ENCODE data around the gene KLRC1. TPM values are rescaled to one million over a fixed set of nuclear protein-coding genes. Genes with fewer than 3 reads are reported as not detected.
"Not testable (repeated sequence)": the region's sequence is repeated elsewhere in the genome, so short reads cannot be mapped to it uniquely, and the experiment has no call there.

The KLRC1 gene
- total and polyA plus RNA-seq, 10 of the 15 experiments (the other 5 are each of a cell fraction or from before 2014, with no cell fraction given) = 0.04 to 0.60 (median 0.23) TPM; not detected in 1

DNA sequence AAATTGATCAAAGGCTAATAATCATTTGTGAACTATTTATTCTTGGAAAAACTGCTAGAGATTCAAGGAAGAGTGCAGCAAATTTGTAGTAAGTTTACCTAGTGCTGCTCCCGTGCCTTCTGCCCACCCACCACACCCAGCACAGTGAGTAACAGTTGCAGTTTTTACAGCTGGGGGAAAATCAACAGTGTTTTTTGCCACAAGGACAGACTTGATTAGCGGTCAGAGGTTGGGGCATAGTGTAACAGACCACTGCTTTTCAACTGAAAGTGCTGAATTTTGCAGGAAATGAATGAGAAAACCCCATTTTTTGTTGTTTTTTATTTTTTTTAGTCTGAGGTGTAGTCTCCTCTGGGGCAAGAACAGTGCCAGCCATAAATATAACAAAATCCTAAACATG lies 55.9 kb downstream of the KLRC1 start (continued):
- TF ChIP-seq KDM1A (IDR thresholded peaks at IDR 0.05; ENCODE audit: borderline replicate concordance) (no peak), GATAD2B (conservative IDR thresholded peaks at IDR 0.05; ENCODE audit: low read depth) (no peak), STAT1 (conservative IDR thresholded peaks at IDR 0.05) (no peak), TCF12 (IDR thresholded peaks at IDR 0.05; ENCODE audit: low read depth, low read length) (no peak), RB1 (IDR thresholded peaks at IDR 0.05; ENCODE audit: borderline replicate concordance) (no peak), CREB1 (IDR thresholded peaks at IDR 0.05; ENCODE audit: low read depth) (no peak), SRF (IDR thresholded peaks at IDR 0.05; ENCODE audit: low read depth in 2 of 2, low read length in 2 of 2) (no peak)
- TF ChIP-seq, protein P1, sequence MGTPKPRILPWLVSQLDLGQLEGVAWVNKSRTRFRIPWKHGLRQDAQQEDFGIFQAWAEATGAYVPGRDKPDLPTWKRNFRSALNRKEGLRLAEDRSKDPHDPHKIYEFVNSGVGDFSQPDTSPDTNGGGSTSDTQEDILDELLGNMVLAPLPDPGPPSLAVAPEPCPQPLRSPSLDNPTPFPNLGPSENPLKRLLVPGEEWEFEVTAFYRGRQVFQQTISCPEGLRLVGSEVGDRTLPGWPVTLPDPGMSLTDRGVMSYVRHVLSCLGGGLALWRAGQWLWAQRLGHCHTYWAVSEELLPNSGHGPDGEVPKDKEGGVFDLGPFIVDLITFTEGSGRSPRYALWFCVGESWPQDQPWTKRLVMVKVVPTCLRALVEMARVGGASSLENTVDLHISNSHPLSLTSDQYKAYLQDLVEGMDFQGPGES (IDR thresholded peaks at IDR 0.05) = no peak
- TF ChIP-seq, protein P2, sequence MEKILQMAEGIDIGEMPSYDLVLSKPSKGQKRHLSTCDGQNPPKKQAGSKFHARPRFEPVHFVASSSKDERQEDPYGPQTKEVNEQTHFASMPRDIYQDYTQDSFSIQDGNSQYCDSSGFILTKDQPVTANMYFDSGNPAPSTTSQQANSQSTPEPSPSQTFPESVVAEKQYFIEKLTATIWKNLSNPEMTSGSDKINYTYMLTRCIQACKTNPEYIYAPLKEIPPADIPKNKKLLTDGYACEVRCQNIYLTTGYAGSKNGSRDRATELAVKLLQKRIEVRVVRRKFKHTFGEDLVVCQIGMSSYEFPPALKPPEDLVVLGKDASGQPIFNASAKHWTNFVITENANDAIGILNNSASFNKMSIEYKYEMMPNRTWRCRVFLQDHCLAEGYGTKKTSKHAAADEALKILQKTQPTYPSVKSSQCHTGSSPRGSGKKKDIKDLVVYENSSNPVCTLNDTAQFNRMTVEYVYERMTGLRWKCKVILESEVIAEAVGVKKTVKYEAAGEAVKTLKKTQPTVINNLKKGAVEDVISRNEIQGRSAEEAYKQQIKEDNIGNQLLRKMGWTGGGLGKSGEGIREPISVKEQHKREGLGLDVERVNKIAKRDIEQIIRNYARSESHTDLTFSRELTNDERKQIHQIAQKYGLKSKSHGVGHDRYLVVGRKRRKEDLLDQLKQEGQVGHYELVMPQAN (conservative IDR thresholded peaks at IDR 0.05) = no peak

DNA sequence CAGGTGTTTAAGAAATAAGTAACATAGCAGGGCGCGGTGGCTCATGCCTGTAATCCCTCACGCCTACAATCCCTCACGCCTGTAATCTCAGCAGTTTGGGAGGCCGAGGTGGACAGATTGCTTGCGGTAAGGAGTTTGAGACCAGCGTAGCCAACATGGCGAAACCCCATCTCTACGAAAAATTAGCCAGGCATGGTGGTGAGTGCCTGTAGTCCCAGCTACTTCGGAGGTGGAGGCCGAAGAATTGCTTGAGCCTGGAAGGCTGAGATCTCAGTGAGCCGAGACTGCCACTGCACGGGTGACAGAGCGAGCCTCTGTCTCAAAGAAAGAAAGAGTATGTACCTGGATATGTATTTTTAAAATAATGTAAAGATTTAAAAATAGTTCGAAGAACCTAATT lies 57.0 kb downstream of the KLRC1 start:
- WGBS (ENCODE audit: insufficient coverage, insufficient replicate concordance, low lambda C conversion rate, missing lambda C conversion rate) = 87% methylated on average over 14 of the region's 15 CpGs
- DNase-seq (ENCODE audit: low read depth, low spot score); H3K4me3 ChIP-seq; H3K9me3 ChIP-seq (replicated peaks; ENCODE audit: control insufficient read depth, insufficient read depth, low read length); BruUV-seq (replicated peaks); H3K4me1 ChIP-seq (ENCODE audit: control insufficient read depth, insufficient read depth, low read length); FAIRE-seq; H2AFZ ChIP-seq (ENCODE audit: control insufficient read depth, low read depth, low read length); H4K20me1 ChIP-seq (ENCODE audit: control insufficient read depth, insufficient read depth); H3K27me3 ChIP-seq (replicated peaks in 1 of 2; ENCODE audit: control insufficient read depth in 2 of 2, insufficient read depth in 2 of 2, low read length in 1 of 2); H3K36me3 ChIP-seq (ENCODE audit: control insufficient read depth in 2 of 2, insufficient read depth in 2 of 2, low read length in 1 of 2); H3K9ac ChIP-seq (ENCODE audit: control insufficient read depth, insufficient read depth, low read length); H3K4me2 ChIP-seq (ENCODE audit: control insufficient read depth, insufficient read depth); ATAC-seq; H3K79me2 ChIP-seq (ENCODE audit: control insufficient read depth, insufficient read depth, low read length); in situ Hi-C loops (cut with MboI): not testable (repeated sequence)
- RAD21 ChIA-PET (ENCODE audit: unreplicated experiment) = interaction anchor here (6.7 kb wide), 1 partner anchor 31 kb away, joined by 75 read pairs; no protein-coding TSS in a partner anchor
- POLR2A ChIA-PET = interaction anchor here (3.2 kb wide), 1 partner anchor 31 kb away, joined by 20 read pairs; no protein-coding TSS in a partner anchor
- CTCF ChIA-PET = interaction anchor here (1.5 to 2.0 kb wide), 3 partner anchors 15 to 31 kb away, joined by 5 to 7 read pairs (median 6); no protein-coding TSS in a partner anchor
- H3K27ac ChIP-seq (ENCODE audit: control insufficient read depth, insufficient read depth) = peak overlapping the region; percentile 53; the same call in 1 of the 2 replicates
- SMC1A ChIA-PET (ENCODE audit: uncharacterized antibody, unreplicated experiment) = interaction anchor here (1.0 to 4.1 kb wide), 3 partner anchors 10 to 31 kb away, joined by 4 to 41 read pairs (median 5); no protein-coding TSS in a partner anchor
- intact Hi-C loops (cut with micrococcal nuclease; ENCODE audit: unreplicated experiment) = loop anchor here (10.0 kb wide), 1 partner anchor 279 kb away; the partner anchor contains the start of gene STYK1

Other genes with a start within 250 kb of the KLRC1 start
Only the 7 nearest of the 9 such genes appear.
- gene KLRD1, start 145.5 kb downstream of the KLRC1 start, total RNA-seq (2014; rRNA removed) = under 0.01 TPM in 2 replicates
- gene KLRD1, start 145.5 kb downstream of the KLRC1 start, total RNA-seq (2014; rRNA removed; fragmentation: Illumina TruSeq; extraction: Trizol) = 0.05 TPM in 1 of 2 replicates, not detected in the other
- 0.21 TPM in 1 of 2 replicates, not detected in the other for gene KLRD1, start 145.5 kb downstream of the KLRC1 start, total RNA-seq (2021)
- gene KLRD1, start 145.5 kb downstream of the KLRC1 start, polyA plus RNA-seq (2011; rRNA removed) = 0.39 and 0.50 TPM in 2 replicates
- 0.03 and 0.63 TPM in 2 replicates for gene KLRD1, start 145.5 kb downstream of the KLRC1 start, polyA plus RNA-seq (2014; fragmentation: Illumina TruSeq; extraction: Trizol)
- under 1 TPM; 0.11 to 0.15 TPM for gene KLRD1, start 145.5 kb downstream of the KLRC1 start, polyA plus RNA-seq (2014; fragmentation: Nextera tagmentation; extraction: Ambion mirVana)
- gene KLRD1, start 145.5 kb downstream of the KLRC1 start, polyA plus RNA-seq (2014; rRNA removed) = not detected in 2 replicates
- under 1 TPM in 1 of 2 experiments, not detected in 1; 0.19 TPM for gene KLRD1, start 145.5 kb downstream of the KLRC1 start, polyA plus RNA-seq (2016; fragmentation: Nextera tagmentation; extraction: Ambion mirVana)
- 0.96 and 1.6 TPM in 2 replicates for gene KLRK1, start 63.3 kb downstream of the KLRC1 start, total RNA-seq (2014; rRNA removed)
- 1.0 and 2.4 TPM in 2 replicates for gene KLRK1, start 63.3 kb downstream of the KLRC1 start, total RNA-seq (2014; rRNA removed; fragmentation: Illumina TruSeq; extraction: Trizol)
- gene KLRK1, start 63.3 kb downstream of the KLRC1 start, total RNA-seq (2021) = 0.64 and 1.2 TPM in 2 replicates
- gene KLRK1, start 63.3 kb downstream of the KLRC1 start, polyA plus RNA-seq (2011; rRNA removed) = 0.24 and 0.31 TPM in 2 replicates
- gene KLRK1, start 63.3 kb downstream of the KLRC1 start, polyA plus RNA-seq (2014; fragmentation: Illumina TruSeq; extraction: Trizol) = 1.9 and 2.8 TPM in 2 replicates
- 1 to 10 TPM in 1 of 2 experiments, under 1 TPM in 1; 0.88 to 1.5 TPM for gene KLRK1, start 63.3 kb downstream of the KLRC1 start, polyA plus RNA-seq (2014; fragmentation: Nextera tagmentation; extraction: Ambion mirVana)
- gene KLRK1, start 63.3 kb downstream of the KLRC1 start, polyA plus RNA-seq (2014; rRNA removed) = 0.61 and 2.0 TPM in 2 replicates
- under 1 TPM; 0.27 to 0.28 TPM for gene KLRK1, start 63.3 kb downstream of the KLRC1 start, polyA plus RNA-seq (2016; fragmentation: Nextera tagmentation; extraction: Ambion mirVana)
- not detected in 2 replicates for gene KLRC4, start 43.6 kb downstream of the KLRC1 start, total RNA-seq (2014; rRNA removed)
- not detected in 2 replicates for gene KLRC4, start 43.6 kb downstream of the KLRC1 start, total RNA-seq (2014; rRNA removed; fragmentation: Illumina TruSeq; extraction: Trizol)
- not detected in 2 replicates for gene KLRC4, start 43.6 kb downstream of the KLRC1 start, total RNA-seq (2021)
- gene KLRC4, start 43.6 kb downstream of the KLRC1 start, polyA plus RNA-seq (2011; rRNA removed) = not detected in 2 replicates
- 0.07 TPM in 1 of 2 replicates, not detected in the other for gene KLRC4, start 43.6 kb downstream of the KLRC1 start, polyA plus RNA-seq (2014; fragmentation: Illumina TruSeq; extraction: Trizol)
- gene KLRC4, start 43.6 kb downstream of the KLRC1 start, polyA plus RNA-seq (2014; fragmentation: Nextera tagmentation; extraction: Ambion mirVana) = under 1 TPM in 1 of 2 experiments, not detected in 1; 0.34 TPM
- not detected in 2 replicates for gene KLRC4, start 43.6 kb downstream of the KLRC1 start, polyA plus RNA-seq (2014; rRNA removed)
- not detected for gene KLRC4, start 43.6 kb downstream of the KLRC1 start, polyA plus RNA-seq (2016; fragmentation: Nextera tagmentation; extraction: Ambion mirVana)
- 0.60 TPM in 1 of 2 replicates, not detected in the other for gene KLRC3, start 32.8 kb downstream of the KLRC1 start, total RNA-seq (2014; rRNA removed)
- gene KLRC3, start 32.8 kb downstream of the KLRC1 start, total RNA-seq (2014; rRNA removed; fragmentation: Illumina TruSeq; extraction: Trizol) = 0.22 TPM in 1 of 2 replicates, not detected in the other
- gene KLRC3, start 32.8 kb downstream of the KLRC1 start, total RNA-seq (2021) = not detected in 2 replicates
- not detected in 2 replicates for gene KLRC3, start 32.8 kb downstream of the KLRC1 start, polyA plus RNA-seq (2011; rRNA removed)
- 0.09 TPM in 1 of 2 replicates, not detected in the other for gene KLRC3, start 32.8 kb downstream of the KLRC1 start, polyA plus RNA-seq (2014; fragmentation: Illumina TruSeq; extraction: Trizol)
- gene KLRC3, start 32.8 kb downstream of the KLRC1 start, polyA plus RNA-seq (2014; fragmentation: Nextera tagmentation; extraction: Ambion mirVana) = under 1 TPM in 1 of 2 experiments, not detected in 1; 0.09 TPM
- not detected in 2 replicates for gene KLRC3, start 32.8 kb downstream of the KLRC1 start, polyA plus RNA-seq (2014; rRNA removed)
- not detected for gene KLRC3, start 32.8 kb downstream of the KLRC1 start, polyA plus RNA-seq (2016; fragmentation: Nextera tagmentation; extraction: Ambion mirVana)
- not detected in 2 replicates for gene KLRC2, start 17.4 kb downstream of the KLRC1 start, total RNA-seq (2014; rRNA removed)
- gene KLRC2, start 17.4 kb downstream of the KLRC1 start, total RNA-seq (2014; rRNA removed; fragmentation: Illumina TruSeq; extraction: Trizol) = 0.40 TPM in 1 of 2 replicates, not detected in the other
- 0.43 TPM in 1 of 2 replicates, not detected in the other for gene KLRC2, start 17.4 kb downstream of the KLRC1 start, total RNA-seq (2021)
- 0.19 TPM in 1 of 2 replicates, not detected in the other for gene KLRC2, start 17.4 kb downstream of the KLRC1 start, polyA plus RNA-seq (2011; rRNA removed)
- gene KLRC2, start 17.4 kb downstream of the KLRC1 start, polyA plus RNA-seq (2014; fragmentation: Illumina TruSeq; extraction: Trizol) = 0.15 and 0.51 TPM in 2 replicates
- gene KLRC2, start 17.4 kb downstream of the KLRC1 start, polyA plus RNA-seq (2014; fragmentation: Nextera tagmentation; extraction: Ambion mirVana) = under 1 TPM; 0.16 to 0.20 TPM
- not detected in 2 replicates for gene KLRC2, start 17.4 kb downstream of the KLRC1 start, polyA plus RNA-seq (2014; rRNA removed)
- gene KLRC2, start 17.4 kb downstream of the KLRC1 start, polyA plus RNA-seq (2016; fragmentation: Nextera tagmentation; extraction: Ambion mirVana) = under 1 TPM in 1 of 2 experiments, not detected in 1; 0.35 TPM
- 1.7 and 1.8 TPM in 2 replicates for gene EIF2S3B, start 52.5 kb upstream of the KLRC1 start, total RNA-seq (2014; rRNA removed)
- 1.6 and 1.7 TPM in 2 replicates for gene EIF2S3B, start 52.5 kb upstream of the KLRC1 start, total RNA-seq (2014; rRNA removed; fragmentation: Illumina TruSeq; extraction: Trizol)
- 0.80 and 1.4 TPM in 2 replicates for gene EIF2S3B, start 52.5 kb upstream of the KLRC1 start, total RNA-seq (2021)
- gene EIF2S3B, start 52.5 kb upstream of the KLRC1 start, polyA plus RNA-seq (2011; rRNA removed) = 1.5 and 2.4 TPM in 2 replicates
- gene EIF2S3B, start 52.5 kb upstream of the KLRC1 start, polyA plus RNA-seq (2014; fragmentation: Illumina TruSeq; extraction: Trizol) = 2.2 and 3.0 TPM in 2 replicates
- under 1 TPM; 0.29 to 0.34 TPM for gene EIF2S3B, start 52.5 kb upstream of the KLRC1 start, polyA plus RNA-seq (2014; fragmentation: Nextera tagmentation; extraction: Ambion mirVana)
- 0.58 and 0.97 TPM in 2 replicates for gene EIF2S3B, start 52.5 kb upstream of the KLRC1 start, polyA plus RNA-seq (2014; rRNA removed)
- under 1 TPM in 1 of 2 experiments, not detected in 1; 0.18 TPM for gene EIF2S3B, start 52.5 kb upstream of the KLRC1 start, polyA plus RNA-seq (2016; fragmentation: Nextera tagmentation; extraction: Ambion mirVana)
- 30.6 and 34.2 TPM in 2 replicates for gene MAGOHB, start 160.2 kb upstream of the KLRC1 start, total RNA-seq (2014; rRNA removed)
- gene MAGOHB, start 160.2 kb upstream of the KLRC1 start, total RNA-seq (2014; rRNA removed; fragmentation: Illumina TruSeq; extraction: Trizol) = 49.9 and 54.6 TPM in 2 replicates
- gene MAGOHB, start 160.2 kb upstream of the KLRC1 start, total RNA-seq (2021) = 41.9 and 43.0 TPM in 2 replicates
- gene MAGOHB, start 160.2 kb upstream of the KLRC1 start, polyA plus RNA-seq (2011; rRNA removed) = 35.7 and 54.6 TPM in 2 replicates
- gene MAGOHB, start 160.2 kb upstream of the KLRC1 start, polyA plus RNA-seq (2014; fragmentation: Illumina TruSeq; extraction: Trizol) = 30.9 and 39.6 TPM in 2 replicates
- gene MAGOHB, start 160.2 kb upstream of the KLRC1 start, polyA plus RNA-seq (2014; fragmentation: Nextera tagmentation; extraction: Ambion mirVana) = 100 to 1,000 TPM; 151 to 161 TPM
- gene MAGOHB, start 160.2 kb upstream of the KLRC1 start, polyA plus RNA-seq (2014; rRNA removed) = 53.1 and 55.9 TPM in 2 replicates
- 100 to 1,000 TPM; 215 to 217 TPM for gene MAGOHB, start 160.2 kb upstream of the KLRC1 start, polyA plus RNA-seq (2016; fragmentation: Nextera tagmentation; extraction: Ambion mirVana)